Fibroblast of pulmonary artery (primary cell): ENCODE measurements around the gene FUZ.

Experiments
- DNase-seq: peaks from one replicate; pipeline ENCODE4 v3.0.0-alpha.2; 2010; ENCODE audit warnings: low read depth
- H3K4me3 ChIP-seq: replicated peaks from 2 replicates; pipeline ENCODE4 v1.5.1; 2011; ENCODE audit warnings: low read depth, mild to moderate bottlenecking, control low read depth, low read length, moderate library complexity
- CTCF ChIP-seq: IDR thresholded peaks from 2 replicates; pipeline ENCODE4 v1.5.1; 2011; ENCODE audit warnings: mild to moderate bottlenecking, control low read depth, low read length, inconsistent platforms; ENCODE audit errors: missing control alignments

FUZ gene

DNA sequence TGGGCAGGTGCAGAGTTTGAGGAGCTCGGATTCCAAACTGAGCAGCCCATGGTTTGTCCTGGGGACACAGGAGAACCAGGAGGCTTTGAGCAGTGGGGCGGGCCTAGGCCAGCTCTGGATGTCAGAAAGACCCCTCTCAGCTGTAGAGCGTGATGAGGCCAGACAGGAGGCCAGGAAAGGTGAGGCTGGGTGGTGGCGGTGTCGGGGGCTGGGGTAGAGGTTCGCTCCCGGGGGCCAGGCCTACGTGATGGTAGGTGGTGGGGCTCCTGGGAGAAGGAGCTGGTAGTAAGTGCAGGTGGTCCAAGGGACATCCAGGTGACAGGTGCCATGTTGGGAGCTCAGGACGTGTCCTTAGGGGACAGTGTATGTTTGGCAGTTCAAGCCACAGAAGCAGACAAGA is 24.3 kb upstream of the FUZ start:
- DNase-seq, result no peak
- no peak overlapping the region for H3K4me3 ChIP-seq
- no peak for TF ChIP-seq CTCF

- H3K4me3 ChIP-seq, result no peak overlapping the region
- no peak for DNase-seq
- TF ChIP-seq CTCF, result no peak
Measured at GRCh38 chr19:49837009-49837310, 23.9 kb upstream of the FUZ start.

DNA sequence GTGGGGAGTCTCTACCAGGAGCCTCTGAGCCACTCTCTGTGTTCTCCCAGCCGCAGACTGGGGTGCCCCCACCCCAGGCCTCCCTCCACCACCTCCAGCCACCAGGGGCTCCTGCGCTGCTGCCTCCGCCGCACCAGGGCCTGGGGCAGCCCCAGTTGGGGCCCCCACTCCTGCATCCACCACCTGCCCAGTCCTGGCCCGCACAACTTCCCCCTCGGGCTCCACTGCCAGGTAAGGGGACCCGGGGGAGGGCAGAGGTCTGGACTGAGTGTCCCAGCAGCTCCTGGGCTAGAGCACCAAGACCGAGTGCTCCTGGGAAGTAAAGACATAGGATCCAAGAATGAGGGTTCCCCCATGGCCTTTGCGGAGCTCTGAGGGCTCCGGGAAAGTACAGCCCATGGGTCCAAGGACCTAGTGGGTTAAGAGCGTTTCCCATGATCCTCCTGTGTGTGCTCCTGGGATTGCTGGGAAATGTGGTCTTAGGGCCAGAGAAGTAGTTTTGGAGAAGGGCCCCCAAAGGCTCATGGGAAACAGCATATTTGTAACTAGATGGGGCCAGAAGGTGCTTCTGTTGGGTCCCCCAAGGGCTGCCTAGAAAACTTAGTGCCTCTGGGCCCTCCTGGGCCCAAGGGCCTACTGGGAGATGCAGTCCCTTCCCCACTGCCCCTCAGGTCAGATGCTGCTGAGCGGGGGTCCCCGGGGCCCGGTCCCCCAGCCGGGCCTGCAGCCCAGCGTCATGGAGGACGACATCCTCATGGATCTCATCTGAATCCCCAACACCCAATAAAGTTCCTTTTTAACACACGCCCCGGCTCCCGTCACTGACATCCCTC is 23.3 kb upstream of the FUZ start:
- TF ChIP-seq CTCF, result no peak
- DNase-seq, result no peak
- H3K4me3 ChIP-seq, result no peak overlapping the region

GRCh38 chr19:49835562-49835961 is 22.5 kb upstream of the FUZ start:
- no peak for DNase-seq

DNA sequence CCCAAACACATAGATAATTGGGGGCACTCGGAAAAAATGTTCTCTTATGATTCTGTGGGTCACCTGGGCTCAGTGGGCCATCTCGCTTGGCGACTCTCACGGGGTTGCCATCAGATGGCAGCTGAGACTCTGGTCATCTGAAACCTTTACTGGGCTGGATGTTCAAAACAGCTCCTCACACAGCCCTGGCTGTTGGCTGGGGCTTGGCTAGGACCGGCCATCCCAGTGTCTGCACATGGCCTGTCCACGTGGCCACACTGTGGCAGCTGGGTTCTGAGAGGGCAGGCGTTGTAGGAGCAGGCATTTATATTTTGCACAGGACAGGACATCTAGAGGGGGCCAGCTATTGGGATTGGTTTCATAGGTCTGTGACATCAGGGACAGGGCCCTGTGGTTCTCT is 20.5 kb upstream of the FUZ start:
- no peak for DNase-seq
- no peak for TF ChIP-seq CTCF
- H3K4me3 ChIP-seq, result no peak overlapping the region

More at GRCh38 chr19:49835562-49835961, 22.5 kb upstream of the FUZ start:
- H3K4me3 ChIP-seq, result no peak overlapping the region
- no peak for TF ChIP-seq CTCF

DNA sequence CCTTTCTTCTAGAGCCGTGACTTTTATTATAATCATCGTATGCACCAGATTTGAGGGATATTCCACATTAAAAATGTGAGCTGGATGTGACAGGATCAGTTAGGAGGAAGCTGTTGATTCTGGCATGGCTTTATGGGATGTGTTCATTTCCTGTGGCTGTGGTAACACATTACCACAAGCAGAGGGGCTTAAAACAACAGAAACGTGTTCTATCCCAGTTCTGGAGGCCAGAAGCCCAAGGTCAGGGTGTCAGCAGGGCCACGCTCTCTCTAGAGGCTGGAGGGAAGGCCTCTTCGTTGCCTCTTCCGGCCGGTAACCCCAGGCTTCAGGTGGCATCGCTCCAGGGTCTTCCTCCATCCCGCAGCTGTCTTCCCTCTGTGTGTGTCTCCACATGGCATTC is 19.5 kb upstream of the FUZ start:
- no peak for TF ChIP-seq CTCF
- no peak for DNase-seq
- H3K4me3 ChIP-seq, result no peak overlapping the region

- TF ChIP-seq CTCF, result no peak
- no peak overlapping the region for H3K4me3 ChIP-seq
Measured at GRCh38 chr19:49831592-49831991, 18.5 kb upstream of the FUZ start.

More at GRCh38 chr19:49831592-49831991, 18.5 kb upstream of the FUZ start:
- no peak for DNase-seq
